Activated CD4-positive, alpha-beta T cell treated with anti-CD3 and anti-CD28 coated beads, Interleukin-2, amount 10 ng/mL, durations not matched to agents 7 days and 5 days (primary cell): ENCODE results near the gene POU4F1. TPM values are rescaled to one million over a fixed set of nuclear protein-coding genes. Genes with fewer than 3 reads are reported as not detected.

Experiments used
- CTCF ChIA-PET: fragments of 350-600 bp; sonication (Branson Sonifier 250); formaldehyde crosslinking; loops from one replicate; lab custom pipeline; 2021; ENCODE audit warnings: antibody characterized with exemption; lab: Charles Lee
- POLR2A ChIA-PET: fragments of 350-600 bp; sonication (Branson Sonifier 250); formaldehyde crosslinking; loops from one replicate; lab custom pipeline; 2021; ENCODE audit warnings: antibody characterized with exemption; lab: Charles Lee
- DNase-seq: peaks from one replicate; pipeline ENCODE4 v3.0.0-alpha.2; 2020
- H3K27ac Mint-ChIP-seq: one replicate; pipeline ENCODE4 v1.8.0; 2021; ENCODE audit warnings: mild to moderate bottlenecking, moderate library complexity, mixed read lengths
- H3K27me3 Mint-ChIP-seq: one replicate; pipeline ENCODE4 v1.8.0; 2021; ENCODE audit warnings: mixed read lengths
- H3K36me3 Mint-ChIP-seq: one replicate; pipeline ENCODE4 v1.8.0; 2021; ENCODE audit warnings: low read depth, mixed read lengths
- H3K4me1 Mint-ChIP-seq: one replicate; pipeline ENCODE4 v1.8.0; 2021; ENCODE audit warnings: mixed read lengths
- H3K4me3 Mint-ChIP-seq: one replicate; pipeline ENCODE4 v1.8.0; 2021; ENCODE audit warnings: mild to moderate bottlenecking, moderate library complexity, mixed read lengths
- H3K9me3 Mint-ChIP-seq: one replicate; pipeline ENCODE4 v1.8.0; 2021; ENCODE audit warnings: mixed read lengths
- total RNA-seq, 2 experiments: library from RNA; stranded (reverse); gene quantifications; one replicate each; pipeline ENCODE4 v1.2.3, GENCODE V29; 2021

POU4F1 gene
- total RNA-seq, 2 experiments from 2014 or later = 0.17 to 0.20 TPM

DNA sequence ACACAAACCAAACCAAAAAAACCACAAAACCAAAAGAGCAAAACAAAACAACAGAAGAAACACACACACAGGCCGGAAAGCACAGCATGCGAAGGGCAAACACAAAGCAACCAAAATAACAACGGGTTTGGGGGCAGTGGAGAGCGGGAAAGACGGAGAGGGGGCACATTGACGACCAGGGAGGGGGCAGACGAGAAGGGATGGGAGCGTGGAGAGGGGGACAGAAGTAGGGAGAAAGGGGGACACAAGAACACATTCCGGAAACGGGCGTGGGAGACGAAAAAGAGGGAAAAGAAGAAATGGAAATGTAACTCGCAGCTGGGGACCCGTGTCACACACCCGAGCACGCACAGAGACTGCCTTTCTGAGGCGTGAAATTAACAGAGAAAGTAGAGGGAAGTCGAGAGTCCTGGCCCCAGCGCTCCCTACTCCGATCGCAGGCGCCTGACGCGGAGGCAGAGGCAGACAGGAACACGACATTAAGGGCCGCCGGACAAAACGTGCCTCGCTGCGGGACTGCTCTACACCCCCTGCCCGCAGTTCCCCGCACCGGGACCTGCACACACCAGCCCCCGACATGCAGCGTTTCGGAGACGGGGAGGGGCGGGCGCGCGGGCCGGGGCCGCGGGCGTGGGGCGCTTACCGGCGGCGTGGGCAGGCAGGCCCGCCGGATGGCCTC, 652 bp downstream of the POU4F1 start:
- peaks cover 85% of the 10 kb centered on the region for H3K27me3 Mint-ChIP-seq
- no peaks in the 10 kb centered on the region for H3K9me3 Mint-ChIP-seq
- peaks cover 2% of the 10 kb centered on the region for H3K36me3 Mint-ChIP-seq
- peaks cover 30% of the 10 kb centered on the region for H3K4me1 Mint-ChIP-seq
- peak overlapping the region; percentile 65 for H3K4me3 Mint-ChIP-seq
- POLR2A ChIA-PET = no interaction called here
- DNase-seq = no peak
- CTCF ChIA-PET = interaction anchor here (0.6 to 1.6 kb wide), 3 partner anchors 12 to 18 kb away, joined by 3 to 5 read pairs (median 3); no protein-coding TSS in a partner anchor
- H3K27ac Mint-ChIP-seq = peak overlapping the region; percentile 78

DNA sequence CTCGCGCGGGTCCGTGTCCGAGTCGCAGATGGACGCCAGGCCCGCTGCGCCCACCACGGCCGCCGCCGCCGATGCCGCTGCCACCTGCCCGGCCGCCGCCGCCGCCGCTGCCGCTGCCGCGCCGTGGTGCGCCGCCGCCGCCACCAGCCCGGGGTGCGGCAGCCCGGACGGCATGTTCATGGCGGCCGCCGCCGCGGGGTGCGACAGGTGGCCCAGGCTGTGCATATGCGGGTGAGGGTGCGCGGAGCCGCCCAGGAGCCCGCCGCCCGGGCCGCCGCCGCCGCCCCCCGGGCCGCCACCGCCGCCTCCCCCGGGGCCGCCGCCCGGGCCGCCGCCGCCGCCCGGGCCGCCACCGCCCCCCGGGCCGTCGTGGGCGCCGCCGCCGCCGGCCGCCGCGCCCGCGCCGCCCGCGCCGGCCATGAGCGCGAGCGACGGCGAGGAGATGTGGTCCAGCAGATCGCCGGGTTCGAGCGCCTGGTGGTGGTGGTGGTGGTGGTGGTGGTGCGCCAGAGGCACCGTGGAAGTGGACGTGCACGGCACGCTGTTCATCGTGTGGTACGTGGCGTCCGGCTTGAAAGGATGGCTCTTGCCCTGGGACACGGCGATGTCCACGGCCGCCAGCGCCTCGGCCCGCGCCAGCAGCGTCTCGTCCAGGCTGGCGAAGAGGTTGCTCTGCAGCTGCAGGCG, 1.3 kb downstream of the POU4F1 start:
- peaks cover 2% of the 10 kb centered on the region for H3K36me3 Mint-ChIP-seq
- H3K27ac Mint-ChIP-seq = peak overlapping the region; percentile 78
- ChIA-PET POLR2A (no interaction called here), CTCF (interaction anchor here (0.6 kb wide), 1 partner anchor 13 kb away, joined by 3 read pairs; no protein-coding TSS in a partner anchor)
- no peak for DNase-seq
- H3K9me3 Mint-ChIP-seq = no peaks in the 10 kb centered on the region
- peak overlapping the region; percentile 65 for H3K4me3 Mint-ChIP-seq
- peaks cover 85% of the 10 kb centered on the region for H3K27me3 Mint-ChIP-seq
- H3K4me1 Mint-ChIP-seq = peaks cover 30% of the 10 kb centered on the region

DNA sequence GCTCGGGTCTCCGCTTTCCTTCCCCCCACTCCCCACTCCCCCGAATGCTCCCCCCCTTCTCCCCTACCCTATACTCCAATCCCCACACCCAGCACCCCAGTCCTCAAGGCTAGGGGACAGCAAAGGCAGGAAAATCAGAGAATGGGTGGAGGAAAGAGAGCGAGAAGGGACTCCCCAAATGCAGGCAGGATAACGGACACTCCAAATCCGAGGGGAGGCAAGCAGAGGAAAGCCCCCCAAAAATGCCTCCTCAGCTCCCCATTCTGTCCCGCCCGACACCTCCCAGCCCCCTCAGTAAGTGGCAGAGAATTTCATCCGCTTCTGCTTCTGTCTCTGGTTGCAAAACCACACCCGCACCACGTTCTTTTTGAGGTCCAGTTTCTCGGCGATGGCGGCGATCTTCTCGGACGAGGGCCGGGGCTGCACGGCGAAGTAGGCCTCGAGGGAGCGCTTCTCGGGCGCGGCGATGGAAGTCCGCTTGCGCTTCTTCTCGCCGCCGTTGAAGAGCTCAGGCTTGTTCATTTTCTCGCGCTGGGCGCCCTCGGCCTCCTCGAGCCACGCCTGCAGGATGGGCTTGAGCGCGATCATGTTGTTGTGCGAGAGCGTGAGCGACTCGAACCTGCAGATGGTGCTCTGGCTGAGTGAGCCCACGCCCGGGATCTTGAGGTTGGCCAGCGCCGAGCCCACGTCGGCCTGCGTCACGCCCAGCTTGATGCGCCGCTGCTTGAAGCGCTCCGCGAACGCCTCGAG, 2.1 kb downstream of the POU4F1 start:
- POLR2A ChIA-PET = no interaction called here
- no peak for DNase-seq
- peaks cover 33% of the 10 kb centered on the region for H3K4me1 Mint-ChIP-seq

DNA sequence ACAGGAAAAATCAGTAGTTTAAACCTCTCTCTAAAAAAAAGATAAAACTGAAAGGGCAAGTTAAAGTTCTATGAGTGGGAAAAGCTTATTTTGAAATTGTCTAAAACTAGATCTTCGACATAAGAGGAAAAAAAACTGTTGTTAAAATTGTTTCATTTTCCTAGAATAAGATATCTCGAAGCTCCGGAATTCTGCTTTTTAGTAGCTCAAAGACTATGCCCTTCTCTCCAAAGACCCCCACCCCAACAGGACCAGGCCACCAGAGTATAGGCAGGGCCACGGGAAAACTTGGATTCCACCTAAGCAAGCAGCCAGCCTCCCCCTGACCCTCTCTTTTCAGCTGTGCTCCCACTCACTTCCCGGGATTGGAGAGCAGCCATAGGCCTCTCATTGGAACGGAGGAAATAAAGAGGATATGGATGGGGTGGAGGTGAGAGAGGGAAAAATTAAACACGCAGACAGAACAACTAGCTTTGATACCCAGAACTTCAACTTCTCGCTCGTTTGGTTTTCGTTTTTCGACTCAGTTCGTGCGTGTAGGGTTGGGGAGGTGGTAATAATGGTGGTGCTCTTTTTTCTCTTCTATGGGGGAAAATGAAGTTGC, 3.0 kb downstream of the POU4F1 start:
- Mint-ChIP-seq H3K4me3 (peak overlapping the region; percentile 30), H3K27ac (peak overlapping the region; percentile 68), H3K9me3 (no peaks in the 10 kb centered on the region), H3K36me3 (peaks cover 2% of the 10 kb centered on the region), H3K4me1 (peaks cover 33% of the 10 kb centered on the region), H3K27me3 (peaks cover 81% of the 10 kb centered on the region)
- ChIA-PET POLR2A (no interaction called here), CTCF (no interaction called here)
- DNase-seq = no peak

More for the DNA sequence above, 2.1 kb downstream of the POU4F1 start:
- Mint-ChIP-seq H3K4me3 (peak overlapping the region; percentile 30), H3K27ac (peak overlapping the region; percentile 5), H3K9me3 (no peaks in the 10 kb centered on the region), H3K27me3 (peaks cover 83% of the 10 kb centered on the region), H3K36me3 (peaks cover 2% of the 10 kb centered on the region)
- CTCF ChIA-PET = no interaction called here

DNA sequence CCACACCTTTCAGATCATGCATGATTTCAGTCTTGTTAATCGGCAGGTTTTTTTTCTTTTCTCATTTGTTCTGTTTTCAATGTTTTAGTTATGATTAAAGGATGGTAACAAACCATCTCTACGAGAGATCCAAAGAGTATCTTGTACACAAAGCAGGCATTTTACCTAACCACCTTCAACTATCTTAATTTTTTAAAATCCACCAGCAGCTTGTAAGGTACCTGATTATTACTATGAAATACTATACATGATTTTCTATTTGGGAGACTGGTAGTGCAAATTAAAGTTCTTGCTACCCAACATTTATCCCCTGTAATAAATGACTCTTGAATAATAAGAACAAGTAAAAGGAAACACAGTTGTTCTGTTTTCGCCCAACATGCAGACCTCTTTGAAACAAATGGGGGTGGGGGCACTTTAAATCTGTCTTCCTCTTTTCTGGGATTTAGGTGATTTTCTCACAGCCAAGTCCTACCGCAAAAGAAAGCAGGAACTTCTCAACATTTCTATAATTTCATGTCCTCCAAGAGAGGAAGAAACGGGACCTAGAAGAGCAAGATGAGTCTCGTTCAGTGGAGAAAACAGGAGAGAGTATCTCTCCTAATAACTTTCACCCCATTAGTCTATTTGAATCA, 3.6 kb downstream of the POU4F1 start:
- H3K36me3 Mint-ChIP-seq = peaks cover 2% of the 10 kb centered on the region
- DNase-seq = no peak
- H3K9me3 Mint-ChIP-seq = no peaks in the 10 kb centered on the region
- no peak overlapping the region for H3K4me3 Mint-ChIP-seq
- ChIA-PET POLR2A (no interaction called here), CTCF (no interaction called here)
- H3K27me3 Mint-ChIP-seq = peaks cover 81% of the 10 kb centered on the region
- H3K4me1 Mint-ChIP-seq = peaks cover 33% of the 10 kb centered on the region
- no peak overlapping the region for H3K27ac Mint-ChIP-seq

DNA sequence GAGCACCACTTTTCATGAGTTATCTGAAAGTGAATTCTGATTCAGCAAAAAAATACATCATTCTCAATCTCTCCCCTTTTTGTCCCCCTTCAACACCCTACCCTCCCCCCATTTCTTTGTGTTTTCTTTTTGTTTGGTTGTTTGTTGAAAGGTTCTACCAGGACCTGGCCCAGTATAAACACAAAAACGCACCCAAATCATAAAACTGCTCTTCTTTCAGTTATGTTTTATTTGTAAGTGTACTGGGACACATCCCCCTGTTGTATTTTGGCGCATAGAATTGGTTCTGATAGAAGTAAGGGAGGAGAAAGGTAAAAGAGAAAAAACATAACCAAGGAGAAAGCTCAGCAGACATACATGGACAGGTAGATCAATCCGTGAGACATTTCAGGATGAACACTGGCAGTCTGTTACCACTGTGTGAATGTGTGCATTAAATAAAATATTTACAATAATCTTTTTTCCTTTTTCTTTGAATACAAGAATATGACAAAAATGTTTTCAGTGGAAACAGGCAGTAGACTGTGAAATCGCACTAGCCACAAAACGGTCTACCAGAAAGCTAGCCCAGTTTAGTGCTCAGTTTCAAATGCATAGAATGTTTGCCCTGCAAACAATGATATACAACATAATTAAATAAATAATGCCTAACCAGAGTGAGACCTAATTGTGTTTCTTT, 4.2 kb downstream of the POU4F1 start:
- H3K9me3 Mint-ChIP-seq = peaks cover 5% of the 10 kb centered on the region
- ChIA-PET POLR2A (no interaction called here), CTCF (no interaction called here)
- peaks cover 30% of the 10 kb centered on the region for H3K4me1 Mint-ChIP-seq
- H3K4me3 Mint-ChIP-seq = no peak overlapping the region
- DNase-seq = no peak
- no peak overlapping the region for H3K27ac Mint-ChIP-seq
- H3K36me3 Mint-ChIP-seq = peaks cover 2% of the 10 kb centered on the region
- H3K27me3 Mint-ChIP-seq = peaks cover 82% of the 10 kb centered on the region

DNA sequence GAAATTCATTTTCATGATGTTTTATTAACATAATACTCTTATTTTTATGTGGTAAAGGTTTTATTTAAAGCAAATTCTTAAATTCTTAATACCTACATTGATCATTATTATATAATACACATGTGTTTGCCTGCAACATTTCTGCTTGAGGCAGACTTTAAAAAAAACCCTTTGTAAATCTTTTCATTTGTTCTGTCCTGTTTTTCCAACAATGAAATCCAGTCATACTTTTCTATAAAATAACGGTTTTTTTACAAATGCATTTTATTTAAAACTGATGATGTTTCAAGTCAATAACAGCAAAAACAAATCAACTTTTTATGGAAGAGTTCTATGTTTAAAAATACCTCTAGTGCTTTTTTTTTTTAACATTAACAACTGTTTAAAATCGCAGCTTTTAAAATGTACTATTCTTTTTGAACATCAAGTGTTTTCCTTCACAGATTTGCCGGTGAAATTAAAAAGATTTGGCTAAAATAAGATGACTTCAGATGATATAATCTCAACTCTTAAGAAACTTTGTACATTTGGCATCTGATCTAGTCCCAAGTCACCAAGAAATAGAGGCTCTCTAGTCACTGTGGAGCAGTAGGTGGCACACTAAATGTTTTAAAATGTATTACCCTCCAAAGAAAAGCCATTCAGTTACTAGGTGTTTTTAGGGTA, 5.1 kb downstream of the POU4F1 start:
- Mint-ChIP-seq H3K9me3 (peaks cover 5% of the 10 kb centered on the region), H3K4me3 (no peak overlapping the region), H3K27me3 (peaks cover 82% of the 10 kb centered on the region), H3K36me3 (peaks cover 2% of the 10 kb centered on the region), H3K4me1 (peaks cover 22% of the 10 kb centered on the region), H3K27ac (no peak overlapping the region)
- ChIA-PET CTCF (no interaction called here), POLR2A (no interaction called here)
- no peak for DNase-seq

DNA sequence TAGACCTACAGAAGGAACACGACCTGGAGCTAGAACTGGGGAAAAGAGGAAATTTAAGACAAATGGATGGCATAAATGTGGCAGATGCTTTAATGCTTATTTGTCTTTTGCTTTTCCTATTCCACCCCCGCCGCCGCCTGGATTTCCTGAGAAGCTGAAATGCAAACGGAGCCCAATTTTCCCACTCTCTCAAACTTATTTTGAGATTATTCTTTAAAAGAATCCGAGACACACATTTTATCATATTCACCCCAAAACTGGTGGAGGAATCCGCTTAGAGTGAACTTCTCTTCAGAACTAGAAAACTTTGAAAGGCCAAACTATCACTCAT, 5.8 kb downstream of the POU4F1 start:
- H3K9me3 Mint-ChIP-seq = peaks cover 5% of the 10 kb centered on the region
- peak overlapping the region; percentile 62 for H3K27ac Mint-ChIP-seq
- ChIA-PET POLR2A (no interaction called here), CTCF (no interaction called here)
- peaks cover 20% of the 10 kb centered on the region for H3K4me1 Mint-ChIP-seq
- DNase-seq = no peak
- H3K4me3 Mint-ChIP-seq = no peak overlapping the region
- H3K36me3 Mint-ChIP-seq = peaks cover 2% of the 10 kb centered on the region
- H3K27me3 Mint-ChIP-seq = peaks cover 85% of the 10 kb centered on the region

DNA sequence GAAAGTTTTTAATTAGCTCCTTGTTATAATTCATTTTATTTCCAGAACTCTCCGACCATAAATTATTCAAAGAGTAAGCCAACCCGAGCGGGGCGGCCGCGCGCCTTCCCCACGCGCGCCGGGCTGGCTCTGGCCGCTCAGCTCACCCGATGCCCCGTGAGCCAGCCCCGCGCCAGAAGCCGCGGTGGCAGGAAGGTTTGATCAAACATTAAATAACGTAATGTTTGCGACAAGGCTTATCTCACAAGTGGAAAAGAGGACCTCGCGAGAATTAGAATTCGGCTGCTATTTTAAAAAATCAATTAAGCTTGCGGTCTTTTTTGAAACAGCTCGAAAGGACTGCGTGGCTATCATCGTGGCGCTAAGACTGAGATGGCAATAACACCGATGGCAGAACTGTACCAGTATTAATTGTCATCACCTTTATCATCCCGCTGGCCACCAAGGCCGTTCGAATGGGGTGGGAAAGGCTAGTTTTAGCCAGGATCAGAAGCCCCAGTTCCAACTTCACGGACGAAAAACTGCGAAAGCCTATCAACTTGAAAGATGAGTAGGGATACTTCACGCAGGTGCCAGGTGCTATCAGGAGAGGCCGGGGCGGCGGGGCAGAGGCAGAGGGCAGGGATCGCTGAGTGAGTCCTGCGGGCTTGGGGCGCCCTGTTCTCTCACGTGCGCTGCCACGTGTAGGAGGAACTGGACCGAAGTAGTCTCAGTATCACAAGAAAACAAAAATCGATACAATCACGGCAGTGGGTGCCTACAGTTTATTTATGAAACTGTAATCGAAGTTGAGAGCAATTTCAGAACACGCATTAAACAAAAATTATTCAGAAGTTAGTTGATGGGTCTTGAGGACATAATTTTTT, 6.4 kb downstream of the POU4F1 start:
- peaks cover 5% of the 10 kb centered on the region for H3K9me3 Mint-ChIP-seq
- H3K27ac Mint-ChIP-seq = peak overlapping the region; percentile 62
- H3K4me1 Mint-ChIP-seq = peaks cover 16% of the 10 kb centered on the region
- no peak overlapping the region for H3K4me3 Mint-ChIP-seq
- peaks cover 2% of the 10 kb centered on the region for H3K36me3 Mint-ChIP-seq
- H3K27me3 Mint-ChIP-seq = peaks cover 85% of the 10 kb centered on the region
- POLR2A ChIA-PET = no interaction called here
- CTCF ChIA-PET = interaction anchor here (1.0 kb wide), 1 partner anchor 9 kb away, joined by 4 read pairs; no protein-coding TSS in a partner anchor
- no peak for DNase-seq

DNA sequence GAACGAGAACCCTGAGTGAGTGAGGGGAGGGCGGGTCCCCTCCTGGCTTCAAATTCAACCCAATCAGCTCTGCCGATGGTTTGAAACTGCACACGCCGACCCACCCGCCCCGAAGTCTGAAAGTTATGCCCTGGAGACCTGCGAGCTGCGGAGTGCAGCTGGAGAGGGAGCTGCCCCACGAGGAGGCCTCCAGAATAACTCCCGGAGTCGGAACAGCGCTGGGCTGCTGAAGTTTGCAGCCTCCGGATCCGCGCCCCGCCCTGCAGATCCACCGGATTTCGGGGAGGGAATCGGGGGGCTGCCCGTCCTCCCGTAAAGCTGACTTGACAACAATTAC, 7.0 kb downstream of the POU4F1 start:
- ChIA-PET POLR2A (no interaction called here), CTCF (interaction anchor here (1.0 kb wide), 1 partner anchor 10 kb away, joined by 4 read pairs; no protein-coding TSS in a partner anchor)
- H3K4me1 Mint-ChIP-seq = peaks cover 14% of the 10 kb centered on the region
- peaks cover 5% of the 10 kb centered on the region for H3K9me3 Mint-ChIP-seq
- H3K27me3 Mint-ChIP-seq = peaks cover 88% of the 10 kb centered on the region
- H3K36me3 Mint-ChIP-seq = peaks cover 2% of the 10 kb centered on the region
- H3K4me3 Mint-ChIP-seq = peak overlapping the region; percentile 19
- H3K27ac Mint-ChIP-seq = no peak overlapping the region
- no peak for DNase-seq
